Upper lobe of left lung (tissue), 6 donors: ENCODE results near the gene ZNF714. TPM values are rescaled to one million over a fixed set of nuclear protein-coding genes. Genes with fewer than 3 reads are reported as not detected.

Experiments
- ATAC-seq, 2 donors: fragments of 200-7000 bp; cut with Tn5 transposase; one replicate each; pipeline ENCODE4 v1.9.1; 2022; ENCODE audit warnings: mild to moderate bottlenecking in 2 of 2, moderate library complexity in 2 of 2; ENCODE audit not compliant: low FRiP score in 2 of 2
- DNase-seq, 2 donors: peaks; one replicate each; pipeline ENCODE4 v3.0.0-alpha.2; 2019 to 2020
- H3K27ac ChIP-seq, 4 donors: fragments of 200-600 bp; sonication (generic); one replicate each; pipeline ENCODE4 v1.5.1; 2016 to 2019
- H3K27me3 ChIP-seq, 4 donors: fragments of 200-600 bp; sonication (generic); one replicate each; pipeline ENCODE4 v1.5.1; 2017 to 2019
- H3K36me3 ChIP-seq, 4 donors: fragments of 200-600 bp; sonication (generic); one replicate each; pipeline ENCODE4 v1.5.1; 2016 to 2019
- H3K4me1 ChIP-seq, 4 donors: fragments of 200-600 bp; sonication (generic); one replicate each; pipeline ENCODE4 v1.5.1; 2018 to 2019
- H3K4me3 ChIP-seq, 4 donors: fragments of 200-600 bp; sonication (generic); one replicate each; pipeline ENCODE4 v1.5.1; 2017 to 2019; ENCODE audit warnings: mild to moderate bottlenecking in 2 of 4, moderate library complexity in 1 of 4
- H3K9me3 ChIP-seq, 4 donors: fragments of 200-600 bp; sonication (generic); one replicate each; pipeline ENCODE4 v1.5.1; 2018 to 2019
- CTCF ChIP-seq, 6 experiments: fragments of 450-650 bp in 4 of 6; fragments of 200-600 bp in 2 of 6; sonication (generic) in 2 of 6; IDR thresholded peaks; one replicate each; pipeline ENCODE4 v1.5.1; 2016 to 2019; ENCODE audit warnings: antibody characterized with exemption in 6 of 6
- EP300 ChIP-seq, 4 donors: sonication (generic); formaldehyde crosslinking; IDR thresholded peaks; one replicate each; pipeline ENCODE4 v1.5.1; 2017; ENCODE audit warnings: antibody characterized with exemption in 4 of 4, control low read depth in 2 of 4
- POLR2A ChIP-seq, 4 donors: fragments of 450-650 bp; IDR thresholded peaks; one replicate each; pipeline ENCODE4 v1.5.1; 2016 to 2017; ENCODE audit warnings: antibody characterized with exemption in 4 of 4, mild to moderate bottlenecking in 2 of 4
- POLR2AphosphoS5 ChIP-seq, 2 donors: sonication (generic); formaldehyde crosslinking; IDR thresholded peaks; one replicate each; pipeline ENCODE4 v1.5.1; 2017; ENCODE audit warnings: antibody characterized with exemption in 2 of 2
- WGBS, 2 donors: methylation state at CpG; one replicate each; pipeline ENCODE4 v1.1.5; 2017 to 2018; 5-methylcytosine and 5-hydroxymethylcytosine counted together
- total RNA-seq, 6 donors: library from RNA; depleted of rRNA in 4 of 6; stranded (reverse); fragments of >200 nt in 4 of 6; gene quantifications; one replicate each; pipeline versions ENCODE4 v1.1.0 to v1.2.1, GENCODE V29; 2016 to 2021
- donor health status: DM: no; HTN: no; CAD: no; lungs with moderate emphysema.
- donor health status: DM: no; HTN: yes; CAD: no; lungs with severe emphysema.

The ZNF714 gene
- total RNA-seq: 10 to 100 TPM in 5 of 6 donors, 1 to 10 TPM in 1; 4.1 to 22.3 (median 11.9) TPM

- Histone ChIP-seq H3K36me3 (no peaks in the 10 kb centered on the region), H3K27me3 (no peaks in the 10 kb centered on the region), H3K4me3 (peak within 1 kb of the TSS; percentile 7 to 65 (median 61)), H3K9me3 (no peaks in the 10 kb centered on the region), H3K27ac (peak within 1 kb of the TSS; percentile 34 to 82 (median 76)), H3K4me1 (peaks cover 0 to 9% (median 5%) of the 10 kb centered on the region in 4 donors)
- DNase-seq: peak; percentile 68 to 93
- peak; percentile 96 to 97 for ATAC-seq
- 0 to 15% methylated on average over 12 to 36 of the region's 38 CpGs for WGBS, 2 donors
- no peak for TF ChIP-seq EP300 (IDR thresholded peaks at IDR 0.05)
- TF ChIP-seq POLR2A (IDR thresholded peaks at IDR 0.05): peak in 3 of 4 donors; percentile 21 to 69 (median 59)
- peak in 1 of 2 donors; percentile 67 for TF ChIP-seq POLR2AphosphoS5 (IDR thresholded peaks at IDR 0.05)
Observed at GRCh38 chr19:21082011-21082975, at the start of gene ZNF714. Gene ZNF714, plus strand, starts transcription at chr19:21082203. Its CDS starts 16,066 bp downstream, at chr19:21098269.

GRCh38 chr19:21045028-21045427, 37.0 kb upstream of the ZNF714 start:
- no peak for DNase-seq
- TF ChIP-seq CTCF (IDR thresholded peaks at IDR 0.05) (no peak), POLR2A (IDR thresholded peaks at IDR 0.05) (no peak), EP300 (IDR thresholded peaks at IDR 0.05) (no peak), POLR2AphosphoS5 (IDR thresholded peaks at IDR 0.05) (no peak)
- Histone ChIP-seq H3K36me3 (peaks cover 0 to 45% (median 16%) of the 10 kb centered on the region in 4 donors), H3K4me3 (no peak overlapping the region), H3K27me3 (no peaks in the 10 kb centered on the region), H3K4me1 (no peaks in the 10 kb centered on the region), H3K27ac (no peak overlapping the region), H3K9me3 (peaks cover 15 to 42% (median 25%) of the 10 kb centered on the region in 4 donors)
- ATAC-seq: no peak

GRCh38 chr19:21046489-21046888, 35.5 kb upstream of the ZNF714 start:
- Histone ChIP-seq H3K27me3 (no peaks in the 10 kb centered on the region), H3K36me3 (peaks cover 0 to 44% (median 18%) of the 10 kb centered on the region in 4 donors), H3K27ac (no peak overlapping the region), H3K9me3 (peaks cover 15 to 53% (median 29%) of the 10 kb centered on the region in 4 donors), H3K4me1 (no peaks in the 10 kb centered on the region), H3K4me3 (no peak overlapping the region)
- no peak for DNase-seq
- no peak for ATAC-seq
- WGBS, 2 donors: 97 to 98% methylated on average over 3 of the region's 3 CpGs
- TF ChIP-seq EP300 (IDR thresholded peaks at IDR 0.05) (no peak), POLR2AphosphoS5 (IDR thresholded peaks at IDR 0.05) (no peak), POLR2A (IDR thresholded peaks at IDR 0.05) (no peak), CTCF (IDR thresholded peaks at IDR 0.05) (no peak)

GRCh38 chr19:21047716-21048115, 34.3 kb upstream of the ZNF714 start:
- H3K4me1 ChIP-seq: no peaks in the 10 kb centered on the region
- WGBS, 2 donors: 84 to 88% methylated on average over 1 to 2 of the region's 2 CpGs
- H3K4me3 ChIP-seq: no peak overlapping the region
- H3K27ac ChIP-seq: no peak overlapping the region
- DNase-seq (no peak), ATAC-seq (no peak)
- H3K27me3 ChIP-seq: no peaks in the 10 kb centered on the region
- TF ChIP-seq EP300 (IDR thresholded peaks at IDR 0.05) (no peak), POLR2AphosphoS5 (IDR thresholded peaks at IDR 0.05) (no peak), POLR2A (IDR thresholded peaks at IDR 0.05) (no peak), CTCF (IDR thresholded peaks at IDR 0.05) (no peak)
- peaks cover 2 to 43% (median 12%) of the 10 kb centered on the region in 4 donors for H3K36me3 ChIP-seq
- peaks cover 15 to 54% (median 34%) of the 10 kb centered on the region in 4 donors for H3K9me3 ChIP-seq

GRCh38 chr19:21052902-21053301, 29.1 kb upstream of the ZNF714 start:
- DNase-seq (no peak), ATAC-seq (no peak)
- Histone ChIP-seq H3K27me3 (no peaks in the 10 kb centered on the region), H3K4me3 (no peak overlapping the region), H3K36me3 (peaks cover 26 to 80% (median 37%) of the 10 kb centered on the region in 4 donors), H3K27ac (no peak overlapping the region), H3K9me3 (peaks cover 22 to 64% (median 47%) of the 10 kb centered on the region in 4 donors), H3K4me1 (no peaks in the 10 kb centered on the region)
- 97 to 99% methylated on average over 5 of the region's 5 CpGs for WGBS, 2 donors
- TF ChIP-seq POLR2AphosphoS5 (IDR thresholded peaks at IDR 0.05) (no peak), CTCF (IDR thresholded peaks at IDR 0.05) (no peak), EP300 (IDR thresholded peaks at IDR 0.05) (no peak), POLR2A (IDR thresholded peaks at IDR 0.05) (no peak)
